ENCODE results near the gene ACAA1. TPM values are rescaled to one million over a fixed set of nuclear protein-coding genes. Genes with fewer than 3 reads are reported as not detected.
A peak's percentile ranks its signal among the peaks of the same experiment; 100 is the strongest.
"Not testable (repeated sequence)": the region's sequence is repeated elsewhere in the genome, so short reads cannot be mapped to it uniquely, and the experiment has no call there.

ACAA1 gene
- total and polyA plus RNA-seq, 4 donors = 220 to 410 (median 340) TPM

DNA sequence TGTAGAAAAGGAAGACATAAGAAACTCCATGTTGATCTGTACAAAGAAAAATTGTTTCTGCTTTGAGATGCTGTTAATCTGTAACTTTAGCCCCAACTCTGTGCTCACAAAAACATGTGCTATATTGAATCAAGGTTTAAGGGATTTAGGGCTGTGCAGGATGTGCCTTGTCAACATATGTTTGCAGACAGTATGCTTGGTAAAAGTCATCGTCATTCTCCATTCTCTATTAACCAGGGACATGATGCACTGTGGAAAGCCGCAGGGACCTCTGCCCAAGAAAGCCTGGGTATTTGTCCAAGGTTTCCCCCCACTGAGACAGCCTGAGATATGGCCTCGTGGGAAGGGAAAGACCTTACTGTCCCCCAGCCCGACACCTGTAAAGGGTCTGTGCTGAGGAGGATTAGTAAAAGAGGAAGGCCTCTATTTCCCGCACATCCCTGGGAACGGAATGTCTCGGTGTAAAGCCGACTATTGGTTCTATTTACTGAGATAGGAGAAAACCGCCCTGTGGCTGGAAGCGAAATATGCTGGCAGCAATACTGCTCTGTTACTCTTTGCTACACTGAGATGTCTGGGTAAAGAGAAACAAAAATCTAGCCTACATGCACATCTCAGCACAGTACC, 2.3 kb downstream of the ACAA1 start:
- peak overlapping the region; percentile 14 to 97 (median 80) for H3K4me3 ChIP-seq (ENCODE audit: low read depth in 1 of 3, low read length in 3 of 3)

GRCh38 chr3:38133557-38134405, 3.1 kb downstream of the ACAA1 start:
- peak overlapping the region in 1 of 2 donors; percentile 16 for H3K9ac ChIP-seq (ENCODE audit: low read depth in 1 of 2, low read length in 2 of 2)
- WGBS = 42% methylated on average over 10 of the region's 10 CpGs
- peak overlapping the region in 2 of 3 donors; percentile 7 to 10 for H3K4me3 ChIP-seq (ENCODE audit: low read depth in 1 of 3, low read length in 3 of 3)
- H3K27ac ChIP-seq (ENCODE audit: low read depth in 1 of 2, low read length in 2 of 2) = peak overlapping the region; percentile 77 to 84
- peak; percentile 96 for TF ChIP-seq YY1 (IDR thresholded peaks at IDR 0.05)
- TF ChIP-seq, protein P1, sequence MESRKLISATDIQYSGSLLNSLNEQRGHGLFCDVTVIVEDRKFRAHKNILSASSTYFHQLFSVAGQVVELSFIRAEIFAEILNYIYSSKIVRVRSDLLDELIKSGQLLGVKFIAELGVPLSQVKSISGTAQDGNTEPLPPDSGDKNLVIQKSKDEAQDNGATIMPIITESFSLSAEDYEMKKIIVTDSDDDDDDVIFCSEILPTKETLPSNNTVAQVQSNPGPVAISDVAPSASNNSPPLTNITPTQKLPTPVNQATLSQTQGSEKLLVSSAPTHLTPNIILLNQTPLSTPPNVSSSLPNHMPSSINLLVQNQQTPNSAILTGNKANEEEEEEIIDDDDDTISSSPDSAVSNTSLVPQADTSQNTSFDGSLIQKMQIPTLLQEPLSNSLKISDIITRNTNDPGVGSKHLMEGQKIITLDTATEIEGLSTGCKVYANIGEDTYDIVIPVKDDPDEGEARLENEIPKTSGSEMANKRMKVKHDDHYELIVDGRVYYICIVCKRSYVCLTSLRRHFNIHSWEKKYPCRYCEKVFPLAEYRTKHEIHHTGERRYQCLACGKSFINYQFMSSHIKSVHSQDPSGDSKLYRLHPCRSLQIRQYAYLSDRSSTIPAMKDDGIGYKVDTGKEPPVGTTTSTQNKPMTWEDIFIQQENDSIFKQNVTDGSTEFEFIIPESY (IDR thresholded peaks at IDR 0.05) = peak; percentile 92
- TF ChIP-seq RAD21 (IDR thresholded peaks at IDR 0.05) = peak; percentile 50 to 60
- peak; percentile 95 for TF ChIP-seq FOXA1 (IDR thresholded peaks at IDR 0.05)
- TF ChIP-seq FOXA2 (IDR thresholded peaks at IDR 0.05) = peak; percentile 95
- peak in 1 of 2 donors; percentile 69 for TF ChIP-seq GABPA (IDR thresholded peaks at IDR 0.05 in 1 of 2, conservative IDR thresholded peaks at IDR 0.05 in 1 of 2)
- peak; percentile 37 for TF ChIP-seq NR2F2 (IDR thresholded peaks at IDR 0.05)
- TF ChIP-seq, protein P2, sequence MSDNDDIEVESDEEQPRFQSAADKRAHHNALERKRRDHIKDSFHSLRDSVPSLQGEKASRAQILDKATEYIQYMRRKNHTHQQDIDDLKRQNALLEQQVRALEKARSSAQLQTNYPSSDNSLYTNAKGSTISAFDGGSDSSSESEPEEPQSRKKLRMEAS (IDR thresholded peaks at IDR 0.05) = peak; percentile 91
- TF ChIP-seq ATF3 (IDR thresholded peaks at IDR 0.05) = peak; percentile 98
- TF ChIP-seq EGR1 (IDR thresholded peaks at IDR 0.05; ENCODE audit: low read depth in 2 of 2) = peak in 1 of 2 donors; percentile 80
- TF ChIP-seq HNF4G (IDR thresholded peaks at IDR 0.05) = peak; percentile 99
- peak; percentile 99 to 100 for TF ChIP-seq HNF4A (conservative IDR thresholded peaks at IDR 0.05)
- TF ChIP-seq, protein P3, sequence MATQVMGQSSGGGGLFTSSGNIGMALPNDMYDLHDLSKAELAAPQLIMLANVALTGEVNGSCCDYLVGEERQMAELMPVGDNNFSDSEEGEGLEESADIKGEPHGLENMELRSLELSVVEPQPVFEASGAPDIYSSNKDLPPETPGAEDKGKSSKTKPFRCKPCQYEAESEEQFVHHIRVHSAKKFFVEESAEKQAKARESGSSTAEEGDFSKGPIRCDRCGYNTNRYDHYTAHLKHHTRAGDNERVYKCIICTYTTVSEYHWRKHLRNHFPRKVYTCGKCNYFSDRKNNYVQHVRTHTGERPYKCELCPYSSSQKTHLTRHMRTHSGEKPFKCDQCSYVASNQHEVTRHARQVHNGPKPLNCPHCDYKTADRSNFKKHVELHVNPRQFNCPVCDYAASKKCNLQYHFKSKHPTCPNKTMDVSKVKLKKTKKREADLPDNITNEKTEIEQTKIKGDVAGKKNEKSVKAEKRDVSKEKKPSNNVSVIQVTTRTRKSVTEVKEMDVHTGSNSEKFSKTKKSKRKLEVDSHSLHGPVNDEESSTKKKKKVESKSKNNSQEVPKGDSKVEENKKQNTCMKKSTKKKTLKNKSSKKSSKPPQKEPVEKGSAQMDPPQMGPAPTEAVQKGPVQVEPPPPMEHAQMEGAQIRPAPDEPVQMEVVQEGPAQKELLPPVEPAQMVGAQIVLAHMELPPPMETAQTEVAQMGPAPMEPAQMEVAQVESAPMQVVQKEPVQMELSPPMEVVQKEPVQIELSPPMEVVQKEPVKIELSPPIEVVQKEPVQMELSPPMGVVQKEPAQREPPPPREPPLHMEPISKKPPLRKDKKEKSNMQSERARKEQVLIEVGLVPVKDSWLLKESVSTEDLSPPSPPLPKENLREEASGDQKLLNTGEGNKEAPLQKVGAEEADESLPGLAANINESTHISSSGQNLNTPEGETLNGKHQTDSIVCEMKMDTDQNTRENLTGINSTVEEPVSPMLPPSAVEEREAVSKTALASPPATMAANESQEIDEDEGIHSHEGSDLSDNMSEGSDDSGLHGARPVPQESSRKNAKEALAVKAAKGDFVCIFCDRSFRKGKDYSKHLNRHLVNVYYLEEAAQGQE (IDR thresholded peaks at IDR 0.05) = peak; percentile 90
- TF ChIP-seq TAF1 (conservative IDR thresholded peaks at IDR 0.05) = no peak
- TF ChIP-seq CTCF (IDR thresholded peaks at IDR 0.05; ENCODE audit: low read depth, low read length, missing input control) = no peak
- TF ChIP-seq JUND (IDR thresholded peaks at IDR 0.05) = peak; percentile 100
- peak; percentile 98 to 100 for TF ChIP-seq RXRA (IDR thresholded peaks at IDR 0.05)
- TF ChIP-seq SP1 (IDR thresholded peaks at IDR 0.05) = peak; percentile 100
- H3K27me3 ChIP-seq (ENCODE audit: control insufficient read depth in 4 of 4, insufficient read depth in 4 of 4, low read length in 3 of 4) = no peaks in the 10 kb centered on the region
- peaks cover 23 to 77% (median 69%) of the 10 kb centered on the region in 4 donors for H3K4me1 ChIP-seq (ENCODE audit: control insufficient read depth in 4 of 4, insufficient read depth in 4 of 4, low read length in 3 of 4)
- peak; percentile 54 for DNase-seq (ENCODE audit: low spot score)
- H3K36me3 ChIP-seq (ENCODE audit: control insufficient read depth in 4 of 4, insufficient read depth in 3 of 4, low read depth in 1 of 4, low read length in 3 of 4) = peaks cover 11 to 29% (median 19%) of the 10 kb centered on the region in 4 donors
- no peaks in the 10 kb centered on the region for H3K9me3 ChIP-seq (ENCODE audit: control insufficient read depth in 4 of 4, low read length in 3 of 4)

More for the DNA sequence above, 2.3 kb downstream of the ACAA1 start:
- not testable (repeated sequence) for H3K27me3 ChIP-seq (ENCODE audit: control insufficient read depth in 4 of 4, insufficient read depth in 4 of 4, low read length in 3 of 4); DNase-seq (ENCODE audit: low spot score); H3K9me3 ChIP-seq (ENCODE audit: control insufficient read depth in 4 of 4, low read length in 3 of 4)
- Histone ChIP-seq H3K36me3 (ENCODE audit: control insufficient read depth in 4 of 4, insufficient read depth in 3 of 4, low read depth in 1 of 4, low read length in 3 of 4) (peaks cover 9 to 22% (median 13%) of the 10 kb centered on the region in 4 donors), H3K27ac (ENCODE audit: low read depth in 1 of 2, low read length in 2 of 2) (peak overlapping the region; percentile 75 to 76), H3K9ac (ENCODE audit: low read depth in 1 of 2, low read length in 2 of 2) (peak overlapping the region; percentile 83 to 95), H3K4me1 (ENCODE audit: control insufficient read depth in 4 of 4, insufficient read depth in 4 of 4, low read length in 3 of 4) (peaks cover 21 to 76% (median 67%) of the 10 kb centered on the region in 4 donors)
- TF ChIP-seq, protein P2 (IDR thresholded peaks at IDR 0.05) = peak; percentile 15
- TF ChIP-seq TAF1 (conservative IDR thresholded peaks at IDR 0.05) = peak; percentile 28
- peak in 1 of 2 donors; percentile 47 for TF ChIP-seq HNF4A (conservative IDR thresholded peaks at IDR 0.05)
- peak; percentile 28 for TF ChIP-seq HNF4G (IDR thresholded peaks at IDR 0.05)
- peak; percentile 56 for TF ChIP-seq SP1 (IDR thresholded peaks at IDR 0.05)
- peak in 1 of 2 donors; percentile 10 for TF ChIP-seq RAD21 (IDR thresholded peaks at IDR 0.05)
- 35% methylated on average over 10 of the region's 10 CpGs for WGBS

All from liver (tissue), 9 donors.